Fibroblast of skin of back (primary cell): ENCODE measurements around the gene DLEC1.
A peak's percentile ranks its signal among the peaks of the same experiment; 100 is the strongest.
"Not testable (repeated sequence)": the region's sequence is repeated elsewhere in the genome, so short reads cannot be mapped to it uniquely, and the experiment has no call there.

Experiments
- DNase-seq: peaks from one replicate; pipeline ENCODE4 v3.0.0-alpha.2; 2013

Gene DLEC1

DNA sequence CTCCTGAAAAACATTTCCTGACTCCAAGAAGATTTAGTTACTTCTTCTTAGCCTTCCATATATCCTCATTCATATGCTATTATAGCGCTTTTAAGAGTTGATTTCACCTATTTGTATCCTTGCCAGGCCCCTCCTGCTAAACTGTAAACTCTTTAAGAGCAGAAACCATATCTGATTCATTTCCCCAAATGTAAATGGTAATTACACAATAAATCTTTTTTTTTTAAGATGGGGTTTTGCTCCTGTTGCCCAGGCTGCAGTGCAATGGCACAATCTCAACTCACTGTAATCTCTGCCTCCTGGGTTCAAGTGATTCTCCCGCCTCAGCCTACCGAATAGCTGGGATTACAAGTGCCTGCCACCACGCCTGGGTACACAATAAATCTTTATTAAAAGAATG, 4.5 kb downstream of the DLEC1 start:
- no peak for DNase-seq

- DNase-seq, result no peak
Measured at GRCh38 chr3:38046027-38046426, 7.0 kb downstream of the DLEC1 start.

DNA sequence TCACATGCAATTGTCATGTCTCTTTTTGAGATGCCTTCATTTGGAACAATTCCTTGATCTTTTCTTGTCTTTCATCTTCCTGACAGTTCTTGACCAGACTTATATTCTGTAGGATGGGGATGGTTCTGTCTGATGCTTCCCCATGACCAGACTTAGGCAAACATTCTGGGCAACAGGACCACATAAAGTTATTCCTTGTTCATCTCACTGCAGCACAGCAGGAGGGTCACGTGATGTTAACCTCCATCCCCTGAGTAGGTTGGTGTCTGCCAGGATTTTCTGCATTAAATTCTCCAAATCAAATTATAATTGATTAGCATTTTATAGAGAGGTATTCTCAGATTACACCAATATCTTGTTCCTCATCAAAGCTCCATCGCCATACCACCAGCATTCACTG, 7.8 kb downstream of the DLEC1 start:
- no peak for DNase-seq

- no peak for DNase-seq
Measured at GRCh38 chr3:38047896-38048295, 8.9 kb downstream of the DLEC1 start.

DNA sequence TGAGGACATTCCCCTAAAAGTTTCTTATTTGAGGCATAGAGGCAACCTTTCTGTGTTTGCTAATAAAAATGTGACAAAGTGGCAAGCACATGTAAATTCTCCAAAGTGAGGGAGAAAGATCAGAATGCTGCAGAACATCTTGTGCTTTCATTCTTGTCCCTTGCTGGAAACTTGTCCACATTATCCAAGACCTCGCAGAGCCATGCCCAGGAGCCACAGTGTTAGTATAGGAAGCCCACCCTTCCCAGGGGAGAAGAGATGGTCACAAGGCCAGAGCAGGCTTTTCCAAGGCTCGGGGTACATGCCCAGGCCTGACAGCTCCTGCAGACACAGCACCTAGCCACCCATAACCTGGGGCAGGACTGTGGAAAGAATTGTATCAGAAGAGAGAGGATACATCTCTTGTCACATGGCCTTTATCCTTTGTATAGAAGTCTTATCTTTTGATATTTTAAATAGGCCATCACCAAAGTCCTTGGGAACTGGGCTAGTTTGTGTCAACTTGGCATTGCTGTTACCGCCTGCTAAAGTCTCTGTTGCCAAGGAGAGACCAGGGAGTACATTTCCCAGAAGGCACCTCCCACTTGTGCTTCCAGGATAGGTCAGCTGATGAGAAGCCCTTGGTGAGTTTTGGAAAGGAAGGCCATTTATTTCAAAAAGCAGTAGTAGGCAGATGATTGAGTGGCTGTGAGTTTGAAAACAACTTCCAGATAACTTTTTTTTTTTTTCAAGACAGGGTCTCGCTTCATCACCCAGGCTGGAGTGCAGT, 10.5 kb downstream of the DLEC1 start:
- no peak for DNase-seq

GRCh38 chr3:38051131-38051530, 12.1 kb downstream of the DLEC1 start:
- DNase-seq, result no peak

DNA sequence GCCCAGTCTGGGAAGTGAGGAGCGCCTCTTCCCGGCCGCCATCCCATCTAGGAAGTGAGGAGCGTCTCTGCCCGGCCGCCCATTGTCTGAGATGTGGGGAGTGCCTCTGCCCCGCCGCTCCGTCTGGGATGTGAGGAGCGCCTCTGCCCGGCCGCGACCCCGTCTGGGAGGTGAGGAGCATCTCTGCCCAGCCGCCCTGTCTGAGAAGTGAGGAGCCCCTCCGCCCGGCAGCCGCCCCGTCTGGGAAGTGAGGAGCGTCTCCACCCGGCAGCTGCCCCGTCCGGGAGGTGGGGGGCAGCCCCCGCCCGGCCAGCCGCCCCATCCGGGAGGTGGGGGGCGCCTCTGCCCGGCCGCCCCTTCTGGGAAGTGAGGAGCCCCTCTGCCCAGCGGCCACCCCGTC, 14.3 kb downstream of the DLEC1 start:
- not testable (repeated sequence) for DNase-seq

DNA sequence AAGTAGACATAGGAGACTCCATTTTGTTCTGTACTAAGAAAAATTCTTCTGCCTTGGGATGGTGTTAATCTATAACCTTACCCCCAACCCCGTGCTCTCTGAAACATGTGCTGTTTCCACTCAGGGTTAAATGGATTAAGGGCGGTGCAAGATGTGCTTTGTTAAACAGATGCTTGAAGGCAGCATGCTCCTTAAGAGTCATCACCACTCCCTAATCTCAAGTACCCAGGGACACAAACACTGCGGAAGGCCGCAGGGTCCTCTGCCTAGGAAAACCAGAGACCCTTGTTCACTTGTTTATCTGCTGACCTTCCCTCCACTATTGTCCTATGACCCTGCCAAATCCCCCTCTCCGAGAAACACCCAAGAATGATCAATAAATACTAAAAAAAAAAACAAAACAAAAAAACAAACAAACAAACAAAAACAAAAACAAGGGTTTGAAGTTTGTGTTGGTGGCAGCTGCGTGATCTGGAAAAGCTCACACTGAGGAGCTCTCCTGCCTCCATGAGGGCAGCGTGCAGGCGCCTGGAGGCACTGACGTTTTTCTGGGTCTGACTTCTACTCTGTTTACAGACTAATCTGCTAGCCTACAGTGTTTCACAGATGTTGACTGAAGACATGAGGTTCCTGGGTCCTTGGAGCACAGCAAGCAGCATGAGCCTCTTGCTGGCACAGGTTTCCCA, 14.9 kb downstream of the DLEC1 start:
- not testable (repeated sequence) for DNase-seq

GRCh38 chr3:38054499-38055001, 15.5 kb downstream of the DLEC1 start:
- peak; percentile 26 for DNase-seq

GRCh38 chr3:38059148-38059547, 20.1 kb downstream of the DLEC1 start:
- no peak for DNase-seq

GRCh38 chr3:38059591-38059990, 20.6 kb downstream of the DLEC1 start:
- DNase-seq, result no peak

DNA sequence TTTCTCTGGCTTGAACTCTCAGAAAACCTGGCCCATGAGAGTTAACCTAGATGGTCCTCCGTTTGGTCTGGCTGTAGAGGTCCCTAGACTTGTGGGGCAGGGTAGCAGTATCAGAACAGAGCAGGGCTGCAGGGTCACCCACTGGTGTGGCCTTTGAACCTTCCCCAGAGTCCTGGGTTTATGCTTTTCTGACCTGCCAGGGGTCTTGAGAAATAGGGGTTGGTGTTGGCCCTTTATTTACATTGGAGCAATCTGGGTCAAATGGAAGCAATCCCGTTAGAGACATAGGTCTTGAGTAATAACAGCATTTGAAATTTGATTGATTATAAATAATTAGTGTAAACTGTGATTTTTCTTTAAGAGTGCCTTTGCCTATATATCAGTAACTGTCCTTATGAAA, 23.8 kb downstream of the DLEC1 start:
- DNase-seq, result no peak

DNA sequence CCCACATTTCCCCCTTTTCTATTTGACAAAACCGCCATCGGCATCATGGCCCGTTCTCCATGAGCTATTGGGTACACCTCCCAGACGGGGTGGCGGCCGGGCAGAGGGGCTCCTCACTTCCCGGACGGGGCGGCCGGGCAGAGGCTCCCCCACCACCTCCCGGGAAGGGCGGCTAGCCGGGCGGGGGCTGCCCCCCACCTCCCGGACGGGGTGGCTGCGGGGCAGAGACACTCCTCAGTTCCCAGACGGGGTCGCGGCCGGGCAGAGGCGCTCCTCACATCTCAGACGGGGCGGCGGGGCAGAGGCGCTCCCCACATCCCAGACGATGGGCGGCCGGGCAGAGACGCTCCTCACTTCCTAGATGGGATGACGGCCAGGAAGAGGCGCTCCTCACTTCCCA, 25.4 kb downstream of the DLEC1 start:
- DNase-seq, result not testable (repeated sequence)

DNA sequence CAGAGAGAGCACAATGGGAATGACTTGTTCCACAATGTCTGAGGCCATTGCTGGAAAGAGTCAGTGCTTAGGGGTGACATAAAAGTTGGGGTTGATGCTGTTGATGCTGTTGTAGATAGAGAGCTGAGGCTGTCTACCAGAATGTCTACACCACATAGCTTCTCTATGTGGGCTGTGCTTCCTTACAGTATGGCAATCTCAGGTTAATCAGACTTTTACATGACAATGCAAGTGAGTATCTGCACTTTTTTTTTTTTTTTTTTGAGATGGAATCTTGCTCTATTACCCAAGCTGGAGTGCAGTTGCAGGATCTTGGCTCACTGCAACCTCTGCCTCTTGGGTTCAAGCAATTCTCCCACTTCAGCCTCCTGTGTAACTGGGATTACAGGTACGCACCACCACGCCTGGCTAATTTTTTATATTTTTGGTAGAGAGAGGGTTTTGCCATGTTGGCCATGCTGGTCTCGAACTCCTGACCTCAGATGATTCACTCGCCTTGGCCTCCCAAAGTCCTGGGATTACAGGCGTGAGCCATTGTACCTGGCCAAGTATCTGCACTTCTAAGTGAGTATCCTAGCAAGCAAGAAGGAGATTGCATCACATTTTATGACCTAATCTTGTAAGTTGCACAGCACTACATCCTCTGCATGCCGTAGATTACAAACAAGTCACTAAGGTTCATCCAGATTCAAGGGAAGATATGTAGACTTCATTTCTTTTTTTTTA, 28.7 kb downstream of the DLEC1 start:
- no peak for DNase-seq

DNA sequence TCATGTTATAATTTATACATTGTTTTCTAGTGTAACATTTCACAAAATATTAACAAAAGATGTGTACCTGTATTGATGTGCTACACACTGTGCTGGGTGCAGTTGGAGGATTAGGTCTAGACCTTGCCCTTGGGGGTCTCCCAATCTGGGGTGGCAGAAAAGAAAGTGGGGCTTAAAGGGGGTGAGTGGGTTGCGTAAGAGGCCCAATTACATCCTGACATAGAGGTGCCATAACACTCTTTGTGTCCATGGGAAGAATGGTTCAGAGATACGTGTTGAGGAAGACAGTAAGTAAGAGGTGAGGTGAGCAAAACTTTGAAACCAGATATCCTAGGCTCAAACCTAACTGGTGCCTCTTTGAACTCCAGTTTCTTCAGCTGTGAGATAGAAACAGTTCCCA, 31.0 kb downstream of the DLEC1 start:
- no peak for DNase-seq

DNA sequence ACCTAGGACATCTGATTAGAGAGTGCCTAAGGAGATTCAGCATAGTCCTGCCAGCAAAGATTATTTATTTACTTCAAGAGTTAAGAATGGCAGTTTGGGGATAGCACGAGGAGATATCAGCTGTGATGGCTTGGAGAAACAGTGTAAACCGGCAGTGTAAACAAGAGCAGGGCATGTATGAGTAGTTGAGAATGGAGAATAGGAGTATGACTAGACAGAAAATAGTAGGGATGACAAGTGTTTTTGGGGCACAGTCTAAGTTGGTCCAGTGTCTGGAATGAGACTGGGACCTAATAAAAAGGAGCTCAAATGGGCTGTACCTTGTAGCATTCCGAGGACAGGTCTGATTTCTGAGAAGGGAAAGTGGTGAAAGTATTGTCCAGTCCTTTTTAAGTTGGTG, 38.1 kb downstream of the DLEC1 start:
- DNase-seq, result not testable (repeated sequence)

DNA sequence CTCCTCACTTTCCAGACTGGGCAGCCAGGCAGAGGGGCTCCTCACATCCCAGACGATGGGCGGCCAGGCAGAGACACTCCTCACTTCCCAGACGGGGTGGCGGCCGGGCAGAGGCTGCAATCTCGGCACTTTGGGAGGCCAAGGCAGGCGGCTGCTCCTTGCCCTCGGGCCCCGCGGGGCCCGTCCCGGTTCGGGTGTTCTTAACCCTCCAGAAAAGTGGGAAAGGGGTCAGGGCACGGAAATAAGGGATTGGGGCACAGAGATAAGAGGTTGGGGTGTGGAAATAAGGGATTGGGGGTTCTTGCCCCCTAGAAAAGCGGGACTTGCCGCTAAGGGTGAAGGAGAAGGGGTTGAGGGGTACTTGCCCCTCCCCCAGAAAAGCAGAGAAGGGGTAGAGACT, 43.3 kb downstream of the DLEC1 start:
- not testable (repeated sequence) for DNase-seq

DNA sequence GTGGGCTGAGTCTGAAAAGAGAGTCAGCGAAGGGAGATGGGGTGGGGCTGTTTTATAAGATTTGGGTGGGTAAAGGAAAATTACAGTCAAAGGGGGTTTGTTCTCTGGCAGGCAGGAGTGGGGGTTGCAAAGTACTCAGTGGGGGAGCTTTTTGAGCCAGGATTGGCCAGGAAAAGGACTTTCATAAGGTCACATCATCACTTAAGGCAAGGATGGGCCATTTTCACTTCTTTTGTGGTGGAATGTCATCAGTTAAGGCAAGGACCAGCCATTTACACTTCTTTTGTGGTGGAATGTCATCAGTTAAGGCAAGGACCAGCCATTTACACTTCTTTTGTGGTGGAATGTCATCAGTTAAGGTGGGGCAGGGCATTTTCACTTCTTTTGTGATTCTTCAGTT, 44.2 kb downstream of the DLEC1 start:
- DNase-seq, result not testable (repeated sequence)

DNA sequence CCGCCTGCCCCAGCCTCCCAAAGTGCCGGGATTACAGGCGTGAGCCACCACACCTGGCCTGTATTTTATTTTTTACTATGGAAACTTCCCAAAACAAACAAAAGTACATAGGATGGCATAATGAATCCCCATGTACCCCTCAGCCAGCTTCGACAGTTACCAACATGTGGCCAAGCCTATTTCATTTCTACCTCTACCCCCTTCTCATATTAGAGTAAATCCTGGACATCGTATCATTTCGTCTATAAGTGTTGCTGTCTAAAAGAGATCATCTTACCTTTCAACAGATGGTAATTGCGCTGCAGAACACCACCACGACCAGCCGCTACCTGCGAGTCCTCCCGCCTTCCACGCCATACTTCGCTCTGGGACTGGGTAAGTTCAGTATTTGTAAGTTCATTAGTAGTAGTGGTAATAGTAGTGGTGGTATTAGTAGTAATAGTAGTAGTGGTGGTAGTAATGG, 44.9 kb downstream of the DLEC1 start:
- no peak for DNase-seq

DNA sequence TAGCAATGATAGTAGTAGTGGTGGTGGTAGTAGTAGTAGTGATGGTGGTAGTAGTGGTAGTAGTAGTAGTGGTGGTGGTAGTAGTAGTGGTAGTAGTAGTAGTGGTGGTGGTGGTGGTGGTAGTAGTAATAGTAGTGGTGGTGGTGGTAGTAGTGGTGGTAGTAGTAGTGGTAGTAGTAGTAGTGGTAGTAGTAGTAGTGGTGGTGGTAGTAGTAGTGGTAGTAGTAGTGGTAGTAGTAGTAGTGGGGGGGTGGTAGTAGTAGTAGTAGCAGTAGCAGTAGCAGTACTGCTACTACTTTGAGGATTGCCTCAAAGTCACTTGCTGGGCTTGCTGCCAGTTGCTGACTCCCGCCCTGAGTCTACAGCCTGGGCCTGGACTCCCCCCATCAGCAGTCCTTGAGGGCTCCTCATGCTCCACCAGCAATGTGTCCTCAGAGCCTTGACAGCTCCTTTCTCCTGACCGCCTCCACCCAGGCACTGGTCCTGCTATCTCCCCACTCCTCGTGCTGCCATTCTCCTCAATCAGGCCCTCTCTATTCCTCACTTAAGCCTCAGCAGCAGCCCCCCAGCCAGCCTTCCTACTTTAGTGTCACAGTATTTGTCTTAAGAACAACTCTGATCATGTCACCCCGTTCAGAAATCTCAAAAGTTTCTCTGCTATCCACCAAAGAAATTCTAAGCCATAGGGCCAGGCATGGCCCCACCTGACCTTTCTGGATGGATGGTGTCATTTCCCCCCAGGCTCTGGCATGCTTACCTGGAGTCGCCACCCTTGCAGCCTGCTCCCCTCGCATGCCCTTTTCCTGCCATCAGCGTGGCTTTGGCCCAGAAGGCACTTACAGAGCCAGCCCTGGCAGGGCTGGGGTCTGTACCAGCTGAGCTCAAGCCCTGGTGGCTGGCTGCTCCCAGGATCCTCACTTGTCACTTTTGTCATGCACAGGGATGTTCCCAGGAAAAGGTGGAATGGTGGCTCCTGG, 45.6 kb downstream of the DLEC1 start:
- peak; percentile 54 for DNase-seq

DNA sequence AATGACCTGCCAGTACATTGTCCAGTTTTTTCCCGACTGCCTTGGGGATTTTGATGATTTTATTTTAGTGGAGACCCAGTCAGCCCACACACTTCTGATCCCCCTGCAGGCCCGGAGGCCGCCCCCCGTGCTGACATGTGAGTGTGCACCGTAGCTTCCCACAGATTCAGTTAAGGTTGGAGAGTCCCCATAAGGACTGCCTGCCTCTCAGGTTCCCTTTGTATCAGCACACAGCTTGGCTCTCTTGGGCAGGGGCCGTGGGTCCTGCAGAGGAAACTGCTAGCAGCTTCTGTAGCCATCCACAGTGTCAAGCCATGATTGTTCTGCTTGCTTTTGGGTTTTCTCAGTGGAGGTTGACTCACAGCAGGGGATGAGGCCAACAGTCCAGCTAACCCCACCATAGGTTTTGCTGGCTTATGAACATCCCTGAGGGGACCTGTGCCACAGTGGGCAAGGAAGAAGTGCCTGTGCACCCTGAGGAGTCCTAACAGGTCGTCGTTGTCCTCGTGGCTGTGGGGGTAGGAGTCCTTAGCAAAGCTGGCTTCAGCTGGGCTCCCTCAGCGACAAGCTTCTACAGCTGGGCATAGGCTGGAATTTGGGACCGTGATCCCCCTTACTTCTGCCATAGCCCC, 46.4 kb downstream of the DLEC1 start:
- DNase-seq, result no peak

DNA sequence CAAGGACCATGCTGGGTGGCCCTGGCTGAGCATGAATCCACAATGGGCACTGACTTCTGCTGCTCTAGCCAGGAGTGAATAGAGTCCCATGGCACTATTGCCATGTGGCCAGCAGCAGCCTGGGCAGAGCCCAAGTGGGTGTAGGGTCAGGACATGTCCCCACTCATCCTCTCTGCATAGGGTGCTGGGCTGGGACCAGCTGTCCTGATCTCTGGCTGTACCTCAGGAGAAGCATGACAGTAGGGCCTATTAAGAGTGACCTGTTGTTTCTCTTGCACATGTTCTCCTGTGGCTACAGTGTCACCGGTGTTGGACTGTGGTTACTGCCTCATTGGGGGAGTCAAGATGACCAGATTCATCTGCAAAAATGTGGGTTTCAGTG, 46.9 kb downstream of the DLEC1 start:
- DNase-seq, result no peak
